ENCODE results near the gene MUCL3. TPM values are rescaled to one million over a fixed set of nuclear protein-coding genes. Genes with fewer than 3 reads are reported as not detected.

MUCL3 gene
- total and polyA plus RNA-seq, 8 donors = 0.87 to 346 (median 76.8) TPM

- Histone ChIP-seq H3K27ac (peak overlapping the region in 3 of 5 donors; percentile 46 to 69 (median 68)), H3K9me3 (no peaks in the 10 kb centered on the region), H3K27me3 (peaks cover 0 to 29% (median 6%) of the 10 kb centered on the region in 3 donors), H3K4me3 (peak overlapping the region; percentile 41 to 51 (median 44)), H3K36me3 (peaks cover 0 to 13% (median 0%) of the 10 kb centered on the region in 4 donors), H3K4me1 (peaks cover 3 to 18% (median 14%) of the 10 kb centered on the region in 4 donors)
- 57 to 75% (median 69%) methylated on average over 9 of the region's 9 CpGs for WGBS, 5 donors
- TF ChIP-seq EP300 (IDR thresholded peaks at IDR 0.05) = no peak
- TF ChIP-seq POLR2A (IDR thresholded peaks at IDR 0.05) = no peak
- no peak for TF ChIP-seq POLR2AphosphoS5 (IDR thresholded peaks at IDR 0.05)
- intact Hi-C loops (cut with DNase I; ENCODE audit: low total_unique reads) = no loop called here
- DNase-seq = peak in 1 of 2 donors; percentile 59
Measured at GRCh38 chr6:30954631-30955366, 14.0 kb downstream of the MUCL3 start.

GRCh38 chr6:30955367-30956042 lies 14.7 kb downstream of the MUCL3 start:
- peaks cover 0 to 29% (median 6%) of the 10 kb centered on the region in 3 donors for H3K27me3 ChIP-seq
- intact Hi-C loops (cut with DNase I; ENCODE audit: low total_unique reads) = no loop called here
- H3K4me3 ChIP-seq = peak overlapping the region; percentile 41 to 51 (median 44)
- H3K9me3 ChIP-seq = no peaks in the 10 kb centered on the region
- H3K4me1 ChIP-seq = peaks cover 3 to 18% (median 14%) of the 10 kb centered on the region in 4 donors
- TF ChIP-seq POLR2AphosphoS5 (IDR thresholded peaks at IDR 0.05) = peak in 1 of 3 donors; percentile 4
- TF ChIP-seq EP300 (IDR thresholded peaks at IDR 0.05) = no peak
- DNase-seq = peak; percentile 66 to 80
- peaks cover 0 to 7% (median 0%) of the 10 kb centered on the region in 4 donors for H3K36me3 ChIP-seq
- H3K27ac ChIP-seq = peak overlapping the region in 4 of 5 donors; percentile 33 to 69 (median 57)
- 4 to 17% (median 6%) methylated on average over 18 to 46 of the region's 46 CpGs for WGBS, 5 donors

- no peaks in the 10 kb centered on the region for H3K9me3 ChIP-seq
- peaks cover 3 to 24% (median 14%) of the 10 kb centered on the region in 4 donors for H3K4me1 ChIP-seq
- intact Hi-C loops (cut with DNase I; ENCODE audit: low total_unique reads) = no loop called here
- no peak overlapping the region for H3K27ac ChIP-seq
- H3K27me3 ChIP-seq = peaks cover 0 to 29% (median 6%) of the 10 kb centered on the region in 3 donors
- H3K4me3 ChIP-seq = no peak overlapping the region
- H3K36me3 ChIP-seq = no peaks in the 10 kb centered on the region
- TF ChIP-seq POLR2A (IDR thresholded peaks at IDR 0.05) (no peak), CTCF (IDR thresholded peaks at IDR 0.05) (no peak), EP300 (IDR thresholded peaks at IDR 0.05) (no peak), POLR2AphosphoS5 (IDR thresholded peaks at IDR 0.05) (no peak)
- 80 to 89% (median 86%) methylated on average over 2 of the region's 2 CpGs for whole genome bisulfite sequencing, 5 donors
- DNase-seq = no peak
Measured at GRCh38 chr6:30957716-30958115, 16.9 kb downstream of the MUCL3 start.

GRCh38 chr6:30960907-30961673 lies 20.3 kb downstream of the MUCL3 start:
- H3K27ac ChIP-seq = no peak overlapping the region
- H3K36me3 ChIP-seq = no peaks in the 10 kb centered on the region
- H3K4me1 ChIP-seq = peaks cover 0 to 9% (median 2%) of the 10 kb centered on the region in 4 donors
- H3K27me3 ChIP-seq = peaks cover 0 to 8% (median 0%) of the 10 kb centered on the region in 3 donors
- H3K4me3 ChIP-seq = no peak overlapping the region
- no peak for DNase-seq
- intact Hi-C loops (cut with DNase I; ENCODE audit: low total_unique reads) = no loop called here
- no peak for TF ChIP-seq POLR2A (IDR thresholded peaks at IDR 0.05)
- TF ChIP-seq POLR2AphosphoS5 (IDR thresholded peaks at IDR 0.05) = no peak
- TF ChIP-seq EP300 (IDR thresholded peaks at IDR 0.05) = no peak
- TF ChIP-seq CTCF (IDR thresholded peaks at IDR 0.05) = no peak
- H3K9me3 ChIP-seq = no peaks in the 10 kb centered on the region
- 62 to 76% (median 69%) methylated on average over 9 of the region's 9 CpGs for WGBS, 5 donors

GRCh38 chr6:30962716-30963115 lies 21.9 kb downstream of the MUCL3 start:
- H3K4me1 ChIP-seq = peaks cover 0 to 6% (median 0%) of the 10 kb centered on the region in 4 donors
- TF ChIP-seq POLR2AphosphoS5 (IDR thresholded peaks at IDR 0.05) (no peak), EP300 (IDR thresholded peaks at IDR 0.05) (no peak), POLR2A (IDR thresholded peaks at IDR 0.05) (no peak), CTCF (IDR thresholded peaks at IDR 0.05) (no peak)
- no peaks in the 10 kb centered on the region for H3K27me3 ChIP-seq
- no peaks in the 10 kb centered on the region for H3K9me3 ChIP-seq
- no peak for DNase-seq
- H3K27ac ChIP-seq = no peak overlapping the region
- intact Hi-C loops (cut with DNase I; ENCODE audit: low total_unique reads) = no loop called here
- no peak overlapping the region for H3K4me3 ChIP-seq
- H3K36me3 ChIP-seq = no peaks in the 10 kb centered on the region
